ENCODE data around the gene TAS1R1. TPM values are rescaled to one million over a fixed set of nuclear protein-coding genes. Genes with fewer than 3 reads are reported as not detected.

The TAS1R1 gene
- total RNA-seq, 2 experiments from 2014 or later = 0.08 TPM; not detected in 1

- no peaks in the 10 kb centered on the region for H3K9me3 Mint-ChIP-seq
- peaks cover 5% of the 10 kb centered on the region for H3K36me3 Mint-ChIP-seq (ENCODE audit: low read depth)
- no peaks in the 10 kb centered on the region for H3K27me3 Mint-ChIP-seq
- ChIA-PET POLR2A (interaction anchor here (0.9 to 6.2 kb wide), 12 partner anchors 10 to 205 kb away, joined by 3 to 94 read pairs (median 3); partner anchors contain the start of genes KLHL21, NOL9, PLEKHG5 and TAS1R1), CTCF (interaction anchor here (0.8 to 1.7 kb wide), 8 partner anchors 21 to 139 kb away, joined by 3 to 11 read pairs (median 5); partner anchors contain the start of genes DNAJC11, NOL9, PLEKHG5 and TAS1R1)
- peak; percentile 98 for DNase-seq
- peak within 1 kb of the TSS; percentile 85 for H3K27ac Mint-ChIP-seq
- H3K4me3 Mint-ChIP-seq = peak within 1 kb of the TSS; percentile 83
- peaks cover 36% of the 10 kb centered on the region for H3K4me1 Mint-ChIP-seq
These were observed 24.4 kb downstream of the TAS1R1 start, which contains the start of gene ZBTB48 for GRCh38 chr1:6579374-6580118. Gene ZBTB48 (plus strand): TSS chr1:6579994. CDS start chr1:6580610, 616 bp downstream.

DNA sequence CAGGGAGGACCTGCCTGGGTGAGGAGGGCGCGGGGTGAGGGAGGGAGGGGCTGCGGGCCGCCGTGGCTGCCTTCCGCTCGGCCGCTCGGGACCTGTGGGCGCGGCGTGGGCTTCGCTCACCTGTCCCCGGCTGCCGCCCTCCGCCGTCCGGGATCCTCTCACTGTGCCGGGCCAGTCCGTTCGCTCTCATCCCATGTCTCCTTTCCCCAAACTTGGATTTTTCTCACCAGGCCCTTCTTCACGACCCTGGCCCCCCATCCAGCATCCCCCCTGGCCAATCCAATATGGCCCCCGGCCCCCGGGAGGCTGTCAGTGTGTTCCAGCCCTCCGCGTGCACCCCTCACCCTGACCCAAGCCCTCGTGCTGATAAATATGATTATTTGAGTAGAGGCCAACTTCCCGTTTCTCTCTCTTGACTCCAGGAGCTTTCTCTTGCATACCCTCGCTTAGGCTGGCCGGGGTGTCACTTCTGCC lies 25.0 kb downstream of the TAS1R1 start:
- ChIA-PET POLR2A (interaction anchor here (0.7 to 6.2 kb wide), 12 partner anchors 9 to 205 kb away, joined by 3 to 94 read pairs (median 3); partner anchors contain the start of genes KLHL21, NOL9, TAS1R1 and TNFRSF25), CTCF (interaction anchor here (0.7 to 1.7 kb wide), 9 partner anchors 20 to 140 kb away, joined by 3 to 11 read pairs (median 4); partner anchors contain the start of genes DNAJC11, KLHL21, NOL9 and PLEKHG5)
- Mint-ChIP-seq H3K27ac (peak overlapping the region; percentile 85), H3K4me3 (peak overlapping the region; percentile 83), H3K27me3 (no peaks in the 10 kb centered on the region), H3K4me1 (peaks cover 41% of the 10 kb centered on the region), H3K9me3 (no peaks in the 10 kb centered on the region), H3K36me3 (ENCODE audit: low read depth) (peaks cover 5% of the 10 kb centered on the region)
- DNase-seq = no peak

GRCh38 chr1:6580593-6581409 lies 25.7 kb downstream of the TAS1R1 start:
- Mint-ChIP-seq H3K36me3 (ENCODE audit: low read depth) (peaks cover 5% of the 10 kb centered on the region), H3K4me1 (peaks cover 41% of the 10 kb centered on the region), H3K4me3 (peak overlapping the region; percentile 83), H3K9me3 (no peaks in the 10 kb centered on the region), H3K27ac (peak overlapping the region; percentile 85), H3K27me3 (no peaks in the 10 kb centered on the region)
- DNase-seq = peak; percentile 27
- POLR2A ChIA-PET = interaction anchor here (0.7 to 6.2 kb wide), 11 partner anchors 8 to 204 kb away, joined by 3 to 94 read pairs (median 4); partner anchors contain the start of genes KLHL21, NOL9, PHF13 and TAS1R1
- CTCF ChIA-PET = interaction anchor here (0.7 to 2.4 kb wide), 12 partner anchors 20 to 143 kb away, joined by 3 to 11 read pairs (median 4); partner anchors contain the start of genes DNAJC11, KLHL21, NOL9 and PLEKHG5

GRCh38 chr1:6581561-6582305 lies 26.6 kb downstream of the TAS1R1 start:
- no peaks in the 10 kb centered on the region for H3K27me3 Mint-ChIP-seq
- no peaks in the 10 kb centered on the region for H3K9me3 Mint-ChIP-seq
- H3K36me3 Mint-ChIP-seq (ENCODE audit: low read depth) = peaks cover 5% of the 10 kb centered on the region
- DNase-seq = no peak
- peak overlapping the region; percentile 83 for H3K4me3 Mint-ChIP-seq
- H3K27ac Mint-ChIP-seq = peak overlapping the region; percentile 52
- CTCF ChIA-PET = interaction anchor here (0.6 to 2.4 kb wide), 7 partner anchors 19 to 238 kb away, joined by 3 to 7 read pairs (median 4); partner anchors contain the start of gene NOL9
- POLR2A ChIA-PET = interaction anchor here (1.0 to 6.2 kb wide), 5 partner anchors 10 to 32 kb away, joined by 3 to 94 read pairs (median 10); partner anchors contain the start of genes KLHL21, NOL9, PHF13 and TAS1R1
- peaks cover 41% of the 10 kb centered on the region for H3K4me1 Mint-ChIP-seq

GRCh38 chr1:6582370-6582769 lies 27.3 kb downstream of the TAS1R1 start:
- ChIA-PET POLR2A (interaction anchor here (0.9 to 6.2 kb wide), 4 partner anchors 9 to 28 kb away, joined by 4 to 94 read pairs (median 23); partner anchors contain the start of genes KLHL21, NOL9 and TAS1R1), CTCF (interaction anchor here (1.0 to 2.4 kb wide), 2 partner anchors 18 to 19 kb away, joined by 4 to 7 read pairs; no protein-coding TSS in a partner anchor)
- H3K4me1 Mint-ChIP-seq = peaks cover 42% of the 10 kb centered on the region
- no peaks in the 10 kb centered on the region for H3K9me3 Mint-ChIP-seq
- peaks cover 5% of the 10 kb centered on the region for H3K36me3 Mint-ChIP-seq (ENCODE audit: low read depth)
- DNase-seq = no peak
- no peaks in the 10 kb centered on the region for H3K27me3 Mint-ChIP-seq
- peak overlapping the region; percentile 5 for H3K27ac Mint-ChIP-seq
- H3K4me3 Mint-ChIP-seq = peak overlapping the region; percentile 21

- no peaks in the 10 kb centered on the region for H3K9me3 Mint-ChIP-seq
- ChIA-PET POLR2A (no interaction called here), CTCF (interaction anchor here (0.6 to 1.1 kb wide), 2 partner anchors 19 to 94 kb away, joined by 5 read pairs; no protein-coding TSS in a partner anchor)
- no peak for DNase-seq
- peaks cover 39% of the 10 kb centered on the region for H3K4me1 Mint-ChIP-seq
- peaks cover 13% of the 10 kb centered on the region for H3K36me3 Mint-ChIP-seq (ENCODE audit: low read depth)
- H3K27ac Mint-ChIP-seq = no peak overlapping the region
- H3K4me3 Mint-ChIP-seq = no peak overlapping the region
- H3K27me3 Mint-ChIP-seq = no peaks in the 10 kb centered on the region
These were observed 29.3 kb downstream of the TAS1R1 start for GRCh38 chr1:6584126-6585080.

DNA sequence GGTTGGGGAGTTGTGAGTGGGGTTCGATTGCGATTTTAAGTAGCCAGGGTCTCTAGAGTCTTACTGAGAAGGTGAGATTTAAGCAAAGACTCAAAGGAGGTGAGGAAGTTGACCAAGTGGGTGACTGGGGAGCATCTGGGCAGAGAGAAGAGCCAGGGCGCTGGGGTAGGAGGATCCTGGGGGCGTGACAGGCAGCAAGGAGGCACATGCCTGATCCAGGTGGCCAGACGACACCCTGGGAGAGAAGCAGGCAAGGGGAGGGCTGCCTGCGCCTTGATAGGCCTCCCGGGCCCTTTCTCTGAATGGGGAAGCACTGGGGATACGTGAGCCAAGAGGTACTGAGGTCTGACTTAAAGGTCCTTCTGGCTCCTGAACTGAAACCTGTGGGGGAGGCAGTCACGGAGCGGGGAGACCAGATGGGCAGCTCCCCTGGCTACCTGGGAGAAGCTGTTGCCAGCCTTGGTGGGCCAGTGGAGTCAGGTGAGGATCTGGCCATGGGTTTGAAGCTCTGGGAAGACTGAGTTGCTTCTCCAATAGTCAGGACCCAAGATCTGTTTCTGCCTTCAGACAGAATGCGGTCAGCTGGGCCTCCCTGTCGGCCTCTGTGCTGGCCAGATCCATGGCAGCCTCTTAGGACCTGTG lies 30.1 kb downstream of the TAS1R1 start:
- Mint-ChIP-seq H3K36me3 (ENCODE audit: low read depth) (peaks cover 18% of the 10 kb centered on the region), H3K4me1 (peaks cover 34% of the 10 kb centered on the region), H3K27me3 (no peaks in the 10 kb centered on the region), H3K4me3 (no peak overlapping the region), H3K9me3 (no peaks in the 10 kb centered on the region), H3K27ac (no peak overlapping the region)
- ChIA-PET POLR2A (interaction anchor here (1.2 kb wide), 1 partner anchor 18 kb away, joined by 5 read pairs; the partner anchor contains the start of gene KLHL21), CTCF (no interaction called here)
- no peak for DNase-seq

GRCh38 chr1:6585841-6586240 lies 30.7 kb downstream of the TAS1R1 start:
- H3K4me1 Mint-ChIP-seq = peaks cover 29% of the 10 kb centered on the region

GRCh38 chr1:6586404-6586816 lies 31.3 kb downstream of the TAS1R1 start:
- no peaks in the 10 kb centered on the region for H3K9me3 Mint-ChIP-seq
- H3K27me3 Mint-ChIP-seq = no peaks in the 10 kb centered on the region
- no peak overlapping the region for H3K27ac Mint-ChIP-seq
- no peak overlapping the region for H3K4me3 Mint-ChIP-seq
- ChIA-PET POLR2A (interaction anchor here (1.2 to 1.8 kb wide), 2 partner anchors 14 to 17 kb away, joined by 4 to 5 read pairs; partner anchors contain the start of gene KLHL21), CTCF (no interaction called here)
- H3K4me1 Mint-ChIP-seq = peaks cover 29% of the 10 kb centered on the region
- peaks cover 20% of the 10 kb centered on the region for H3K36me3 Mint-ChIP-seq (ENCODE audit: low read depth)
- DNase-seq = no peak

More at GRCh38 chr1:6585841-6586240, 30.7 kb downstream of the TAS1R1 start:
- Mint-ChIP-seq H3K27me3 (no peaks in the 10 kb centered on the region), H3K36me3 (ENCODE audit: low read depth) (peaks cover 20% of the 10 kb centered on the region), H3K27ac (no peak overlapping the region), H3K9me3 (no peaks in the 10 kb centered on the region), H3K4me3 (no peak overlapping the region)
- ChIA-PET POLR2A (interaction anchor here (1.2 to 1.8 kb wide), 2 partner anchors 14 to 17 kb away, joined by 4 to 5 read pairs; partner anchors contain the start of gene KLHL21), CTCF (no interaction called here)
- DNase-seq = no peak

DNA sequence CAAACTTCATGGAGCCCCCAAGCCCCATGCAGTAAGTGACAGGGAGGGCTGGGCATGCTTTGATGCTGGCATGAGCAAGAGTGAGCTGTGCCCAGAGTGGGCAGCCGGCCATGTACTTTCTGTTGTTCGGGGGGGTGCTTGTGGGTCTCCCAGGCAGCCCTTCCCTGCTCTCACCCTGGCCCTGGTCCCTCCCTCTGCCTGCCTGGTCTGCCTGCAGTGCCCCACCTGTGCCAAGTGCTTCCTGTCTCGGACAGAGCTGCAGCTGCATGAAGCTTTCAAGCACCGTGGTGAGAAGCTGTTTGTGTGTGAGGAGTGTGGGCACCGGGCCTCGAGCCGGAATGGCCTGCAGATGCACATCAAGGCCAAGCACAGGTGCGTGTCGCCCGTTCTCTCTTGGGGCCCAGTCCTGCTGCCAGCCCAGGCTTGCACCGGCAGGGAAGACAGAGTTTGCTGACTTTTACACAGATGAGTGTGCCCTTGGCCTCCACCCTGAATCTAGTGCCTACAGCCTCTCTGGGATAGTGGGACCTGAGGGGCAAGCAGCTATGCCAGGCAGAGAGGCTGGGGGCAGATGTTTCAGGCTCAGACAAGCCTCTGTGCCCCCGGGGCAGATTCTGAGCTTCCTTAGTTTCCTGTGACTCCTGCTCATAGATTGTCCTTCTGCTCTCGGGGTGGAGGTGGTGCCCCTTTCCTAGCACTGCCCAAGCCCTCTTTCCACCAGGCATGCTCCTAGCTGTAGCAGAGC lies 32.3 kb downstream of the TAS1R1 start:
- no peak overlapping the region for H3K4me3 Mint-ChIP-seq
- H3K4me1 Mint-ChIP-seq = peaks cover 28% of the 10 kb centered on the region
- H3K9me3 Mint-ChIP-seq = no peaks in the 10 kb centered on the region
- CTCF ChIA-PET = interaction anchor here (0.6 kb wide), 1 partner anchor 67 kb away, joined by 5 read pairs; no protein-coding TSS in a partner anchor
- peak overlapping the region; percentile 19 for H3K27ac Mint-ChIP-seq
- H3K36me3 Mint-ChIP-seq (ENCODE audit: low read depth) = peaks cover 21% of the 10 kb centered on the region
- POLR2A ChIA-PET = interaction anchor here (1.0 to 1.8 kb wide), 2 partner anchors 13 to 52 kb away, joined by 3 to 4 read pairs; no protein-coding TSS in a partner anchor
- no peak for DNase-seq
- H3K27me3 Mint-ChIP-seq = no peaks in the 10 kb centered on the region
